Neural progenitor cell (in vitro differentiated cells): ENCODE data around the gene TCEA3.

Experiments
- EZH2 ChIP-seq: fragments of 200-600 bp; sonication (generic); IDR thresholded peaks from 2 replicates; pipeline ENCODE4 v1.6.1; 2017; ENCODE audit warnings: antibody characterized with exemption, mild to moderate bottlenecking, moderate library complexity
- EZH2phosphoT487 ChIP-seq: fragments of 200-600 bp; sonication (generic); IDR thresholded peaks from 2 replicates; pipeline ENCODE4 v1.6.1; 2017; ENCODE audit warnings: antibody characterized with exemption
- TF ChIP-seq, protein P1 (sequence below): fragments of 200-600 bp; sonication (generic); IDR thresholded peaks from 2 replicates; pipeline ENCODE4 v1.5.1; 2017; ENCODE audit warnings: antibody characterized with exemption, mild to moderate bottlenecking

DNA sequence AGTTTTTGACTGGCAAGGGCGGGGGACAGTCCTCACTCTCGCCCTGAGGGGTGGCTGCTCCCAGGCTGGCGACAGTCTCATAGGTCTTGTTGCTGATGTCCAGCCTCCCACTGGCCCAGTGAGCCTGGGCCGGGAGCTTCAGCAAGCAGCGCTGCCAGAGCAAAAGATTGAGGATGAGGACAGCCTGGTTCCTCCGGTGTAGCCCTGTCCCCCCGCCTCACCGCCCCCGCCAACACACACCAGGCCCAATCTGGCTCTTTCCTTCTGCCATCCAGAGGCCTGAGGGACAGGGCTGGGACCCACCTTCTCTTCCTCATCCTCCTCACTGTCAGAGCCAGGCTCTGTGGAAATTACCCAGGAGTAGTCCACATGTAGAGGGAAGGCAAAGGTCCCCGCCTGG lies 8.6 kb upstream of the TCEA3 start:
- TF ChIP-seq, protein P1, sequence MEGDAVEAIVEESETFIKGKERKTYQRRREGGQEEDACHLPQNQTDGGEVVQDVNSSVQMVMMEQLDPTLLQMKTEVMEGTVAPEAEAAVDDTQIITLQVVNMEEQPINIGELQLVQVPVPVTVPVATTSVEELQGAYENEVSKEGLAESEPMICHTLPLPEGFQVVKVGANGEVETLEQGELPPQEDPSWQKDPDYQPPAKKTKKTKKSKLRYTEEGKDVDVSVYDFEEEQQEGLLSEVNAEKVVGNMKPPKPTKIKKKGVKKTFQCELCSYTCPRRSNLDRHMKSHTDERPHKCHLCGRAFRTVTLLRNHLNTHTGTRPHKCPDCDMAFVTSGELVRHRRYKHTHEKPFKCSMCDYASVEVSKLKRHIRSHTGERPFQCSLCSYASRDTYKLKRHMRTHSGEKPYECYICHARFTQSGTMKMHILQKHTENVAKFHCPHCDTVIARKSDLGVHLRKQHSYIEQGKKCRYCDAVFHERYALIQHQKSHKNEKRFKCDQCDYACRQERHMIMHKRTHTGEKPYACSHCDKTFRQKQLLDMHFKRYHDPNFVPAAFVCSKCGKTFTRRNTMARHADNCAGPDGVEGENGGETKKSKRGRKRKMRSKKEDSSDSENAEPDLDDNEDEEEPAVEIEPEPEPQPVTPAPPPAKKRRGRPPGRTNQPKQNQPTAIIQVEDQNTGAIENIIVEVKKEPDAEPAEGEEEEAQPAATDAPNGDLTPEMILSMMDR, result no peak
- TF ChIP-seq EZH2phosphoT487 (no peak), EZH2 (no peak)
